Karpas-422 (cell line): ENCODE data around the gene PRKD2. TPM values are rescaled to one million over a fixed set of nuclear protein-coding genes. Genes with fewer than 3 reads are reported as not detected.

Source experiments
- DNase-seq: peaks from one replicate; pipeline ENCODE4 v3.0.0-alpha.2; 2015
- H2AFZ ChIP-seq: fragments of 200-600 bp; sonication (generic); 2 replicates; pipeline ENCODE4 v1.6.1; 2014; ENCODE audit warnings: antibody characterized with exemption, low read length, mixed read lengths
- H3K27ac ChIP-seq: fragments of 200-600 bp; sonication (generic); 2 replicates; pipeline ENCODE4 v1.5.1; 2014; ENCODE audit warnings: mild to moderate bottlenecking, low read length, moderate library complexity
- H3K27me3 ChIP-seq: fragments of 200-600 bp; sonication (generic); 2 replicates; pipeline ENCODE4 v1.6.1; 2014; ENCODE audit warnings: low read length, mixed read lengths
- H3K36me3 ChIP-seq: fragments of 200-600 bp; sonication (generic); 2 replicates; pipeline ENCODE4 v1.6.1; 2014; ENCODE audit warnings: low read length, mixed read lengths; ENCODE audit not compliant: insufficient read depth
- H3K4me1 ChIP-seq: fragments of 200-600 bp; sonication (generic); 2 replicates; pipeline ENCODE4 v1.6.1; 2014; ENCODE audit warnings: mild to moderate bottlenecking, low read length, mixed read lengths
- H3K4me2 ChIP-seq: fragments of 200-600 bp; sonication (generic); 2 replicates; pipeline ENCODE4 v1.6.1; 2014; ENCODE audit warnings: low read length, low read depth, mild to moderate bottlenecking; ENCODE audit not compliant: poor library complexity, severe bottlenecking
- H3K4me3 ChIP-seq: fragments of 200-600 bp; sonication (generic); 2 replicates; pipeline ENCODE4 v1.5.1; 2014; ENCODE audit warnings: mild to moderate bottlenecking, antibody characterized with exemption, low read length, mixed read lengths
- H3K79me2 ChIP-seq: fragments of 200-600 bp; sonication (generic); 2 replicates; pipeline ENCODE4 v1.6.1; 2014; ENCODE audit warnings: mild to moderate bottlenecking, low read length, mixed read lengths
- H3K9ac ChIP-seq: fragments of 200-600 bp; sonication (generic); 2 replicates; pipeline ENCODE4 v1.6.0; 2014; ENCODE audit warnings: low read length
- H3K9me2 ChIP-seq: fragments of 200-600 bp; sonication (generic), shearing (Covaris generic); replicated peaks from 2 replicates; pipeline ENCODE4 v1.6.0; 2014; ENCODE audit warnings: mild to moderate bottlenecking, low read length, moderate library complexity; ENCODE audit not compliant: insufficient read depth
- H3K9me3 ChIP-seq: fragments of 300-700, 200-600 bp; sonication (generic); 2 replicates; pipeline ENCODE4 v1.6.1; 2014; ENCODE audit warnings: low read length, mixed read lengths
- H4K20me1 ChIP-seq: fragments of 200-600 bp; sonication (generic); 2 replicates; pipeline ENCODE4 v1.6.1; 2014; ENCODE audit warnings: mild to moderate bottlenecking, antibody characterized with exemption, low read length, low read depth; ENCODE audit not compliant: insufficient read depth
- total RNA-seq: library from RNA; depleted of rRNA; stranded (reverse); fragments of >200 nt; shearing (Covaris generic); gene quantifications from 2 replicates; pipeline ENCODE4 v1.2.3, GENCODE V29; 2014; ENCODE audit warnings: low replicate concordance

Gene PRKD2
- total RNA-seq, 1 experiment from 2014 or later = 20.0 TPM

DNA sequence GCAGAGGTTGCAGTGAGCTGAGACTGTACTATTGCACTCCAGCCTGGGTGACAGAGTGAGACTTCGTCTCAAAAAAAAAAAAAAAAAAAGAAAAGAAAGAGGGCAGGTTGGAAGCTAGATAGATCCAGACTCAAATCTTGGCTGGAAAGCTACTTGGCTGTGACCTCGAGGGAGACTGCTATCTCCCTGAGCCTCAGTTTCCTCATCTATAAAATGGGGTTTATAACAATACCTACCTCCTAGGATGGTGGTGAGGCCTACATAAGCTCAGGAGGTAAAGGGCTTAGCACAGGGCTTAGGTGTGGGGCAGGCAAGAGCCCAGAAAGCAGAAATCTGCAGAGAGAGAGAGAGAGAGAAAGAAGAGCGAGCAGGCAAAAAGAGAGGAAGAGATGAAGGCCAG lies 31.7 kb downstream of the PRKD2 start:
- no peak overlapping the region for H2AFZ ChIP-seq
- H3K4me3 ChIP-seq = no peak overlapping the region
- H3K79me2 ChIP-seq = no peaks in the 10 kb centered on the region
- no peak overlapping the region for H3K27ac ChIP-seq
- H3K9ac ChIP-seq = no peak overlapping the region
- no peaks in the 10 kb centered on the region for H3K9me3 ChIP-seq
- no peaks in the 10 kb centered on the region for H4K20me1 ChIP-seq
- no peaks in the 10 kb centered on the region for H3K27me3 ChIP-seq
- H3K4me2 ChIP-seq = no peak overlapping the region
- no peaks in the 10 kb centered on the region for H3K9me2 ChIP-seq
- no peaks in the 10 kb centered on the region for H3K4me1 ChIP-seq
- no peak for DNase-seq
- H3K36me3 ChIP-seq = peaks cover 14% of the 10 kb centered on the region; the same call in 1 of the 2 replicates

DNA sequence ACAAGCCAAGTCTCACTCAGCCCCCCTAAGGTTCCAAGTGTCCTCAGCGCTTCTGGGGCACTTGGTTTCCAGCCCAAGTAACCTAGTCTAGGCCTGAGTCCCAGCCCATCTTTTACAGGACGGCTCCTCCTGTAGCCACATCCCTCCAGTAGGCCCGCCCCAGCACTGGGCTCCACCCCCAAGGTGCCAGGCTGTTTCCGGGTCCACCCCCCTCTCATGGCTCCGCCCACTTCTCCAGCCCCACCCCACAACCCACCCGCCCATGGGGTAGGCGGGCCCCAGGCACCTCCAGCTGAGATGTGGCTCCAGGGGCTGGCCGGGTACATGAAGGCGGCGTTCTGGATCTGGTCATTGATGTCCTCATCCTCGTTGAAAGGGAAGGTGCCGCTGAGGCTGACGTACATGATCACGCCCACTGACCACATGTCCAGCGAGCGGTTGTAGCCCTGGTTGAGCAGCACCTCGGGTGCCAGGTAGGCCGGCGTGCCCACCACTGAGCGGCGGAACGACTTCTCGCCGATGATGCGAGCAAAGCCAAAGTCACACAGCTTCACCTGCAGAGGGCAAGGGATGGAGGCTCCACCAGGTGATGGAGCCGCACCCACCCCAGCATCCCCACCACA lies 38.7 kb downstream of the PRKD2 start:
- Histone ChIP-seq H3K4me3 (no peak overlapping the region), H3K79me2 (no peaks in the 10 kb centered on the region; the same call in 1 of the 2 replicates), H3K4me2 (no peak overlapping the region), H2AFZ (no peak overlapping the region), H3K27me3 (no peaks in the 10 kb centered on the region), H3K4me1 (no peaks in the 10 kb centered on the region), H3K36me3 (peaks cover 25% of the 10 kb centered on the region), H3K27ac (no peak overlapping the region), H3K9me3 (no peaks in the 10 kb centered on the region), H3K9ac (no peak overlapping the region), H3K9me2 (no peaks in the 10 kb centered on the region), H4K20me1 (peaks cover 7% of the 10 kb centered on the region; the same call in 1 of the 2 replicates)
- peak; percentile 94 for DNase-seq

DNA sequence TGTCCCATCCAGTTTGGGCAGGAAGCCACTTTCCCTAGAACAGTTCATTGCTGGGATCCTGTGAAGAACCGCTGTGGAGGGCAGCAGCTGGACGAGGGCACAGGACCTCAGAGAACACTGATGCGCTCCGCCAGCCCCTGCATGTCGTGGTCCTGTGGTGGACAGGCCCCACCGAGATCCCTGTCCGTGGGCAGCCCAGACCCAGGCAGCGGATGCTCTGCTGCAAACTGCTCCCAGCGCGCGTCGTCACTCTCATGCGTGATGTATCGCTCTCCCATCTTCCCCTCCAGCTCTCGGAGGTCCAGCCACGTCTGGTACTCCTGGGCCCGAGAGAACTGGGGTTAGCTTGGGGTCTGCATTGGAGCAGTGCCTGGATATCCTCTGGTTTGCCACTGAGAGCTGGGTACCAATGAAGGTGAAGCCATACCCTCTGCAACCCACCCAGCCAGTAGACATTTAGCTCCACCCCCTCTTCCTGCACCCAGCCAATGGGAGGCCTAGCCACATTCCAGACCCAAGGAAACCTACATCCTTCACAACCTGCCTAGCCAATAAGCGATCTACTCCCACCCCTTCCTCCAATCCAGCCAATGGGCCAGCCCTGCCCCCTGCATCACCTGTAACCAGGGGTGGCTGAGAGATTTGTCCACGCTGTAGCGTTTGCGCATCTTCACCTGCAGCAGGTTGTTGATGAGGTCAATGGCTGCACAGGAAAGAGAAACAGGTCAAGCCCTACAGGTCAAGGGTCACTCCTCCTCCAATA lies 42.3 kb downstream of the PRKD2 start:
- Histone ChIP-seq H3K36me3 (peaks cover 23% of the 10 kb centered on the region), H3K9me2 (no peaks in the 10 kb centered on the region), H3K27ac (no peak overlapping the region), H3K4me3 (no peak overlapping the region), H4K20me1 (peaks cover 7% of the 10 kb centered on the region; the same call in 1 of the 2 replicates), H3K79me2 (no peaks in the 10 kb centered on the region; the same call in 1 of the 2 replicates), H3K4me2 (no peak overlapping the region), H3K4me1 (no peaks in the 10 kb centered on the region), H3K9ac (no peak overlapping the region), H3K27me3 (no peaks in the 10 kb centered on the region), H2AFZ (no peak overlapping the region), H3K9me3 (no peaks in the 10 kb centered on the region)
- peak; percentile 78 for DNase-seq

DNA sequence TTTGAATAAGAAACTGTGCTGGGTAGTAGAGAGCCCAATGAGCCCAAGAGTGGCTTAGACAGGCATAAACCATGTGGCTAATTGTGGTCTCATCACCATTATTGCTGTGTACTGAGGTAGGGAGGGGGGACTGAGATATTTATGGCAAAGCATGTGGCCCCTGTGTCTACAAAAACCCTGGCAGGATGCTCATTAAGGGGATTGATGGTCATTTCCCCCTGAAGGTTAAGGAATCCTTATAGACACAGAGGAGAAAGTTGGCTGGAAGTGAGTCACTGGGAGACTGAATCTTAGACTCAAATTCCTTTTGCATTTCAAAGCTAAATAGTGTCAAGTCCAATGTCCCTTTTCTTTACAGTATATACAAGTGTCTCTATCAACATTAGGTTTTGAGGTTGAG lies 46.1 kb downstream of the PRKD2 start:
- Histone ChIP-seq H3K27me3 (no peaks in the 10 kb centered on the region), H3K36me3 (peaks cover 7% of the 10 kb centered on the region), H3K4me1 (no peaks in the 10 kb centered on the region), H3K9ac (no peak overlapping the region), H3K27ac (no peak overlapping the region), H3K9me3 (no peaks in the 10 kb centered on the region), H4K20me1 (no peaks in the 10 kb centered on the region), H3K4me3 (no peak overlapping the region), H3K4me2 (no peak overlapping the region), H3K79me2 (no peaks in the 10 kb centered on the region), H3K9me2 (no peaks in the 10 kb centered on the region), H2AFZ (no peak overlapping the region)
- no peak for DNase-seq

DNA sequence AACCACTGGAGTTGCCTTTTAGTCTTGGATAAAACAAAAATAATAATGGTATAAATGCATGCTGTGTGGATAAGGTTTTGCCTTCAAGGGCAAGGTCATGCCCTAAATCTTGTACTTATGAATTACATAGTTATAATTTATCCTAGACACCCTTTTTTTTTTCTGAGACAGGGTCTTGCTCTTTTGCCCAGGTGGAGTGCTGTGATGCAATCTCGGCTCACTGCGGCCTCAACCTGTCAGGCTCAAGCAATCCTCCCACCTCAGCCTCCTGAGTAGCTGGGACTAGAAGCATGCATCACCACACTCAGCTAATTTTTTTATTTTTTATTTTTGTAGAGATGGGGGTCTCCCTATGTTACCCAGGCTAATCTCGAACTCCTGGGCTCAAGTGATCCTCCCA lies 48.3 kb downstream of the PRKD2 start:
- no peak overlapping the region for H3K4me3 ChIP-seq
- H3K4me2 ChIP-seq = no peak overlapping the region
- no peak overlapping the region for H3K9ac ChIP-seq
- no peaks in the 10 kb centered on the region for H3K4me1 ChIP-seq
- no peaks in the 10 kb centered on the region for H4K20me1 ChIP-seq
- H3K79me2 ChIP-seq = no peaks in the 10 kb centered on the region
- 0 out of 2 replicates have a peak, but pooled peaks cover 2% of the 10 kb centered on the region for H3K36me3 ChIP-seq
- H3K9me2 ChIP-seq = no peaks in the 10 kb centered on the region
- no peaks in the 10 kb centered on the region for H3K27me3 ChIP-seq
- no peaks in the 10 kb centered on the region for H3K9me3 ChIP-seq
- no peak for DNase-seq
- no peak overlapping the region for H2AFZ ChIP-seq
- no peak overlapping the region for H3K27ac ChIP-seq

DNA sequence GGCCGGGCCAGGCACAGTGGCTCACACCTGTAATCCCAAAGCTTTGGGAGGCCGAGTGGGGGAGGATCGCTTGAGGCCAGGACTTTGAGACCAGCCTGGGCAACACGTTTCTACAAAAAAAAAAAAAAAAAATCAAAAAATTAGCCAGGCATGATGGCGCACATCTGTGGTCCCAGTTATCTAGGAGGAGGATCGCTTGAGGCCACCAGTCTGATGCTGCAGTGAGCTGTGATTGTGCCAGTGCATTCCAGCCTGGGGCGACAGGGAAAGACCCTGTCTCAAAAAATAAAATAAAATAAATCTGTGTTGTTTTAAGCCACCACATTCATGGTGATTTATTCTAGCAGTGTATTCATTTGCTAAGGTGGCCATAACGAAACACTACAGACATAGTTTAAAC lies 51.8 kb downstream of the PRKD2 start:
- Histone ChIP-seq H3K9me3 (no peaks in the 10 kb centered on the region), H3K4me3 (no peak overlapping the region), H3K9me2 (no peaks in the 10 kb centered on the region), H3K79me2 (no peaks in the 10 kb centered on the region), H3K4me1 (peaks cover 18% of the 10 kb centered on the region), H3K9ac (no peak overlapping the region), H3K27ac (no peak overlapping the region), H4K20me1 (no peaks in the 10 kb centered on the region; the same call in 1 of the 2 replicates), H3K27me3 (no peaks in the 10 kb centered on the region), H2AFZ (no peak overlapping the region), H3K36me3 (no peaks in the 10 kb centered on the region), H3K4me2 (no peak overlapping the region)
- DNase-seq = no peak

DNA sequence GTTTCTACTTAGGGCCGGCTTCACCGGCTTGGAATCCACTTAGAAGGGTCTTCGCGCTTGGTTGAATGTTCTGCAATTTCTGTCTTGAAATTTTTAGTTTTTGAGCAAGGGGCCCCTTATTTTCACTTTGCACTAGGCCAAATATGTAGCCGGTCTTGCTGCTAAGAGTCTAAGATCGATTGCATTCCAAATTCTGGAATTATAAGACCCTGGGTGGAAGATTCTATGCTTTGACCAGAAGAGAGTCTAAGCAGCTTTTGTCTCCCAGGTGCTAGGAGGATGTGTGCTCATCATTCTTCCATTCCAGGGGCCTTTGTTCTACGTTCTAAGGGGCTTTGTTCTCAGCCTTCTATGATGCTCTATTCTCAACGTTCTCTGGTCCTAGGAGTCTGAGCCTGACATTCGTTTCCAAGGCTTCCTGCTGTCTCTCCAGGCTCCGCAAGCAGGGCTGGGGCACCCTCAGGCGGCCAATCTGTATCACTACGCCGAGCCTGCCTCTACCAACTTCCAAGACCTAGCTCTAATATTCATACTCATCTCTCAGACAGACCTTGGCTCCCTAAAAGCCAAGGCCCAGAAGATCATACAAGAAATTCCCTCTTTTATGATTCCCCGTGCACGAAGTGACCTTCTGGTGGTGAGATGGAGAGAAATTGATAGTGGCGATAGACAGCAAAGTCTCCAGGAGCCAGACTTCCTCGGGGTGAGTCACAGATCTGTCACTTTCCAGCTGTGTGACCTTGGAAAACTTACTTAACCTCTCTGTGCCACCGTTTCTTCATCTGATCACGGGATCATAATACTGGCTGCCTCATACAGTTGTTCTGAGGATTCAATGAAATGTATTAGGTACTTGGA lies 55.0 kb downstream of the PRKD2 start:
- Histone ChIP-seq H2AFZ (no peak overlapping the region), H3K4me3 (peak overlapping the region; percentile 43), H3K27me3 (no peaks in the 10 kb centered on the region), H3K79me2 (no peaks in the 10 kb centered on the region), H3K9me2 (no peaks in the 10 kb centered on the region), H3K9ac (peak overlapping the region; percentile 30; the same call in 1 of the 2 replicates), H3K27ac (no peak overlapping the region), H3K9me3 (no peaks in the 10 kb centered on the region), H3K4me2 (peak overlapping the region; percentile 66), H3K4me1 (peaks cover 29% of the 10 kb centered on the region), H3K36me3 (no peaks in the 10 kb centered on the region), H4K20me1 (no peaks in the 10 kb centered on the region; the same call in 1 of the 2 replicates)
- peak; percentile 87 for DNase-seq
